Keratinocyte (primary cell): ENCODE measurements around the gene RPP30.

Experiments used
- CTCF ChIP-seq, 3 experiments: IDR thresholded peaks in 1 of 3; conservative IDR thresholded peaks in 1 of 3; optimal IDR thresholded peaks in 1 of 3; 2 replicates in 2 of 3; 3 replicates in 1 of 3; pipeline versions ENCODE3 to v1.5.1; 2011; ENCODE audit warnings: low read length in 3 of 3, mild to moderate bottlenecking in 3 of 3, moderate library complexity in 2 of 3, control low read depth in 1 of 3, inconsistent platforms in 1 of 3; ENCODE audit not compliant: insufficient read depth in 2 of 3; ENCODE audit errors: extremely low read depth in 1 of 3
- EZH2 ChIP-seq: IDR thresholded peaks from one replicate; pipeline ENCODE4 v1.6.1; 2012; ENCODE audit warnings: inconsistent platforms, mild to moderate bottlenecking, low read length, moderate library complexity

GRCh38 chr10:90905925-90906324 lies 34.2 kb downstream of the RPP30 start:
- no peak for TF ChIP-seq CTCF (optimal IDR thresholded peaks at IDR 0.05 in 1 of 3, IDR thresholded peaks at IDR 0.05 in 1 of 3, conservative IDR thresholded peaks at IDR 0.05 in 1 of 3; ENCODE audit: extremely low read depth in 1 of 3, insufficient read depth in 2 of 3, low read length in 3 of 3)
- no peak for TF ChIP-seq EZH2
